HepG2 (cell line): ENCODE measurements around the gene ADCY9. TPM values are rescaled to one million over a fixed set of nuclear protein-coding genes. Genes with fewer than 3 reads are reported as not detected.

Experiments used
- ATF2 ChIP-seq: sonication (generic); formaldehyde crosslinking; IDR thresholded peaks from 2 replicates; pipeline ENCODE4 v1.4.0; 2020; ENCODE audit warnings: missing genetic modification reagents
- ATF5 ChIP-seq: sonication (generic); formaldehyde crosslinking; IDR thresholded peaks from 2 replicates; pipeline ENCODE4 v1.4.0; 2020; ENCODE audit warnings: mild to moderate bottlenecking, low read depth, missing genetic modification reagents
- CENPT ChIP-seq: sonication (generic); formaldehyde crosslinking; IDR thresholded peaks from 2 replicates; pipeline ENCODE4 v1.8.0; 2022; ENCODE audit warnings: low read depth, mild to moderate bottlenecking, moderate library complexity, missing genetic modification reagents
- E2F5 ChIP-seq: sonication (generic); formaldehyde crosslinking; conservative IDR thresholded peaks from 2 replicates; pipeline ENCODE4 v1.4.0; 2020; ENCODE audit warnings: missing genetic modification reagents
- FOXP4 ChIP-seq: sonication (generic); formaldehyde crosslinking; IDR thresholded peaks from 2 replicates; pipeline ENCODE4 v1.4.0; 2020; ENCODE audit warnings: missing genetic modification reagents
- IRX3 ChIP-seq: sonication (generic); formaldehyde crosslinking; IDR thresholded peaks from 2 replicates; pipeline ENCODE4 v1.8.1; 2023; ENCODE audit warnings: mild to moderate bottlenecking, low read depth, missing genetic modification reagents, borderline replicate concordance
- MAFF ChIP-seq: IDR thresholded peaks from 2 replicates; pipeline ENCODE4 v1.6.1; 2011; ENCODE audit warnings: low read depth, low read length, improper control_type of control experiment
- PAXIP1 ChIP-seq: sonication (generic); formaldehyde crosslinking; conservative IDR thresholded peaks from 2 replicates; pipeline ENCODE4 v1.4.0; 2020; ENCODE audit warnings: mild to moderate bottlenecking, missing genetic modification reagents, moderate library complexity
- POGZ ChIP-seq: sonication (generic); formaldehyde crosslinking; IDR thresholded peaks from 2 replicates; pipeline ENCODE4 v1.4.0; 2020; ENCODE audit warnings: mild to moderate bottlenecking, missing genetic modification reagents
- RBFOX2 ChIP-seq: fragments of 200-400 bp; formaldehyde crosslinking; IDR thresholded peaks from 2 replicates; pipeline ENCODE4 v1.6.1; 2017; ENCODE audit warnings: low read depth, mild to moderate bottlenecking, low read length
- SIX1 ChIP-seq: sonication (generic); formaldehyde crosslinking; IDR thresholded peaks from 2 replicates; pipeline ENCODE4 v1.4.0; 2020; ENCODE audit warnings: missing genetic modification reagents, borderline replicate concordance
- TEAD3 ChIP-seq: optimal IDR thresholded peaks from 2 replicates; pipeline ENCODE3; 2016; ENCODE audit warnings: borderline replicate concordance
- ZIK1 ChIP-seq: sonication (generic); formaldehyde crosslinking; IDR thresholded peaks from 2 replicates; pipeline ENCODE4 v1.5.0; 2020; ENCODE audit warnings: mild to moderate bottlenecking, low read depth, missing genetic modification reagents, borderline replicate concordance
- ZKSCAN5 ChIP-seq: sonication (generic); formaldehyde crosslinking; IDR thresholded peaks from 2 replicates; pipeline ENCODE4 v1.5.1; 2020; ENCODE audit warnings: mild to moderate bottlenecking, missing genetic modification reagents
- polyA plus RNA-seq, 8 experiments: library from polyadenylated mRNA; depleted of rRNA in 3 of 8; stranded (reverse) in 7 of 8; unstranded in 1 of 8; fragments of >200 nt; fragmentation: Illumina TruSeq in 4 of 8; extraction: Trizol in 4 of 8; gene quantifications; 2 replicates each; pipeline versions ENCODE4 v1.2.1 to v1.2.3, GENCODE V29; 2011 to 2016; ENCODE audit warnings: low read depth in 4 of 8, missing spikeins in 1 of 8, mixed read lengths in 1 of 8; ENCODE audit not compliant: insufficient read depth in 1 of 8
- total RNA-seq, 5 experiments: library from RNA; depleted of rRNA; stranded (reverse); fragments of >200 nt; fragmentation: Illumina TruSeq; extraction: Trizol; gene quantifications; 2 replicates each; pipeline ENCODE4 v1.2.3, GENCODE V29; 2016; ENCODE audit warnings: low read depth in 1 of 5

The ADCY9 gene
- total and polyA plus RNA-seq, 2 of the 13 experiments (the other 11 are each of a cell fraction or from before 2014, with no cell fraction given) = 11.2 to 13.9 TPM

GRCh38 chr16:4021070-4021779, 95.0 kb downstream of the ADCY9 start (continued):
- TF ChIP-seq ATF2 (CRISPR knock-in tag) (no peak), PAXIP1 (CRISPR knock-in tag) (0 out of 2 replicates have a peak, but pooled peaks have one; percentile 24), MAFF (no peak), SIX1 (no peak; the same call in 1 of the 2 replicates), ZIK1 (CRISPR knock-in tag) (0 out of 2 replicates have a peak, but pooled peaks have one; percentile 36), ATF5 (CRISPR knock-in tag) (0 out of 2 replicates have a peak, but pooled peaks have one; percentile 44), CENPT (CRISPR knock-in tag) (no peak), POGZ (CRISPR knock-in tag) (0 out of 2 replicates have a peak, but pooled peaks have one; percentile 23), E2F5 (CRISPR knock-in tag) (no peak), FOXP4 (CRISPR knock-in tag) (no peak), RBFOX2 (no peak), TEAD3 (CRISPR knock-in tag) (peak; percentile 61), IRX3 (no peak), ZKSCAN5 (CRISPR knock-in tag) (no peak)
